H1 (cell line): ENCODE data around the gene TBC1D2B. TPM values are rescaled to one million over a fixed set of nuclear protein-coding genes. Genes with fewer than 3 reads are reported as not detected.
"Not testable (repeated sequence)": the region's sequence is repeated elsewhere in the genome, so short reads cannot be mapped to it uniquely, and the experiment has no call there.

Experiments used
- CTCF ChIA-PET: fragments of 300-600 bp; sonication (Branson Sonifier 250); formaldehyde crosslinking; loops from one replicate; lab custom pipeline; 2021; ENCODE audit not compliant: partially characterized antibody; lab: Charles Lee
- POLR2A ChIA-PET: fragments of 300-600 bp; sonication (Branson Sonifier 250); formaldehyde crosslinking; loops from one replicate; lab custom pipeline; 2021; ENCODE audit warnings: inconsistent platforms; ENCODE audit not compliant: partially characterized antibody; lab: Charles Lee
- DNase-seq, 2 experiments: peaks; one replicate each; pipeline versions ENCODE4 v3.0.0 to v3.0.0-alpha.2; 2010 to 2022; ENCODE audit warnings: low spot score in 2 of 2, low read depth in 1 of 2, mixed read lengths in 1 of 2
- FAIRE-seq: peaks from 2 replicates; lab custom pipeline; 2011; peaks lifted over from hg19 to GRCh38; lab: Jason Lieb, UNC
- H2AFZ ChIP-seq: 2 replicates; pipeline ENCODE4 v1.8.1; 2012; ENCODE audit warnings: low read length, inconsistent platforms
- H2AK5ac ChIP-seq: 2 replicates; pipeline ENCODE4 v1.6.1; 2013; ENCODE audit warnings: low read depth, low read length
- H2BK120ac ChIP-seq: replicated peaks from 2 replicates; pipeline ENCODE3; 2013; ENCODE audit warnings: low read depth, low read length, inconsistent platforms
- H2BK12ac ChIP-seq: 2 replicates; pipeline ENCODE4 v1.6.1; 2013; ENCODE audit warnings: low read depth, low read length
- H2BK15ac ChIP-seq: 2 replicates; pipeline ENCODE4 v1.6.1; 2013; ENCODE audit warnings: low read length
- H2BK20ac ChIP-seq: 2 replicates; pipeline ENCODE4 v1.6.1; 2013; ENCODE audit warnings: low read length
- H2BK5ac ChIP-seq: 2 replicates; pipeline ENCODE4 v1.6.1; 2013; ENCODE audit warnings: low read depth, low read length
- H3K14ac ChIP-seq: 2 replicates; pipeline ENCODE4 v1.6.1; 2013; ENCODE audit warnings: inconsistent platforms; ENCODE audit not compliant: insufficient read length
- H3K18ac ChIP-seq: 2 replicates; pipeline ENCODE4 v1.6.1; 2013; ENCODE audit warnings: low read length; ENCODE audit errors: extremely low read depth
- H3K23ac ChIP-seq: 2 replicates; pipeline ENCODE4 v1.6.1; 2013; ENCODE audit warnings: inconsistent platforms; ENCODE audit not compliant: insufficient read length
- H3K23me2 ChIP-seq: 2 replicates; pipeline ENCODE4 v1.6.1; 2013; ENCODE audit warnings: low read depth, low read length
- H3K27ac ChIP-seq: 2 replicates; pipeline ENCODE4 v1.6.1; 2011; ENCODE audit warnings: low read depth, low read length, inconsistent platforms
- H3K27me3 ChIP-seq, 4 experiments: replicated peaks in 1 of 4; 1 replicate in 1 of 4; 2 replicates in 3 of 4; pipeline versions ENCODE4 v1.6.1 to v1.8.1; 2011 to 2013; ENCODE audit warnings: low read length in 3 of 4, mild to moderate bottlenecking in 3 of 4, inconsistent platforms in 2 of 4, mixed read lengths in 2 of 4, moderate library complexity in 1 of 4; ENCODE audit not compliant: control insufficient read depth in 3 of 4, insufficient read depth in 3 of 4; ENCODE audit errors: extremely low read depth in 1 of 4
- H3K36me3 ChIP-seq, 4 experiments: 2 replicates each; pipeline versions ENCODE4 v1.6.1 to v1.8.1; 2011 to 2013; ENCODE audit warnings: mild to moderate bottlenecking in 4 of 4, low read length in 3 of 4, moderate library complexity in 2 of 4, control low read depth in 1 of 4, inconsistent platforms in 1 of 4; ENCODE audit not compliant: insufficient read depth in 4 of 4, control insufficient read depth in 2 of 4
- H3K4ac ChIP-seq: replicated peaks from 2 replicates; pipeline ENCODE3; 2013; ENCODE audit warnings: low read length, low read depth, mixed read lengths, inconsistent platforms; ENCODE audit not compliant: insufficient read length
- H3K4me1 ChIP-seq, 4 experiments: replicated peaks in 1 of 4; 1 replicate in 1 of 4; 2 replicates in 3 of 4; pipeline versions ENCODE4 v1.6.1 to v1.8.1; 2011 to 2013; ENCODE audit warnings: low read length in 3 of 4, inconsistent platforms in 2 of 4, mixed read lengths in 1 of 4; ENCODE audit not compliant: insufficient read depth in 4 of 4, control insufficient read depth in 3 of 4
- H3K4me2 ChIP-seq, 2 experiments: 2 replicates each; pipeline versions ENCODE4 v1.6.1 to v1.8.1; 2011 to 2013; ENCODE audit warnings: low read depth in 2 of 2, low read length in 2 of 2, control low read depth in 1 of 2, inconsistent platforms in 1 of 2, mild to moderate bottlenecking in 1 of 2; ENCODE audit not compliant: insufficient read depth in 1 of 2
- H3K4me3 ChIP-seq, 4 experiments: fragments of 200-600, 300-600 bp in 1 of 4; sonication (generic), shearing (Covaris generic), sonication (Bioruptor Twin) in 1 of 4; 2 replicates each; pipeline versions ENCODE4 v1.5.1 to v1.8.1; 2011 to 2016; ENCODE audit warnings: low read length in 4 of 4, low read depth in 3 of 4, control low read depth in 2 of 4, inconsistent platforms in 2 of 4, mild to moderate bottlenecking in 2 of 4, mixed read lengths in 1 of 4, moderate library complexity in 1 of 4; ENCODE audit not compliant: insufficient read depth in 2 of 4; ENCODE audit errors: extremely low read depth in 1 of 4
- H3K56ac ChIP-seq: replicated peaks from 2 replicates; pipeline ENCODE3; 2013; ENCODE audit warnings: low read depth, mild to moderate bottlenecking, mixed read lengths, low read length, inconsistent platforms; ENCODE audit not compliant: insufficient read length
- H3K79me1 ChIP-seq: 2 replicates; pipeline ENCODE4 v1.6.1; 2013; ENCODE audit warnings: low read depth, low read length, control low read depth
- H3K79me2 ChIP-seq, 2 experiments: 2 replicates each; pipeline versions ENCODE4 v1.6.1 to v1.8.1; 2012 to 2013; ENCODE audit warnings: low read length in 2 of 2, mild to moderate bottlenecking in 2 of 2, inconsistent platforms in 1 of 2; ENCODE audit not compliant: insufficient read depth in 2 of 2, control insufficient read depth in 1 of 2
- H3K9ac ChIP-seq, 4 experiments: replicated peaks in 1 of 4; 1 replicate in 1 of 4; 2 replicates in 3 of 4; pipeline versions ENCODE4 v1.6.1 to v1.8.1; 2011 to 2013; ENCODE audit warnings: low read depth in 3 of 4, low read length in 3 of 4, control low read depth in 2 of 4, mild to moderate bottlenecking in 2 of 4, moderate library complexity in 2 of 4, inconsistent platforms in 1 of 4; ENCODE audit errors: extremely low read depth in 1 of 4
- H3K9me3 ChIP-seq, 2 experiments: 2 replicates each; pipeline versions ENCODE4 v1.6.1 to v1.8.1; 2012 to 2013; ENCODE audit warnings: mild to moderate bottlenecking in 2 of 2, moderate library complexity in 2 of 2, control low read depth in 1 of 2, inconsistent platforms in 1 of 2, low read depth in 1 of 2, low read length in 1 of 2, mixed read lengths in 1 of 2; ENCODE audit not compliant: insufficient read depth in 2 of 2
- H4K20me1 ChIP-seq, 2 experiments: replicated peaks in 1 of 2; 2 replicates each; pipeline versions ENCODE3 to v1.8.1; 2011 to 2013; ENCODE audit warnings: inconsistent platforms in 2 of 2, low read length in 2 of 2, mild to moderate bottlenecking in 1 of 2; ENCODE audit not compliant: insufficient read depth in 2 of 2, control insufficient read depth in 1 of 2
- H4K5ac ChIP-seq: 2 replicates; pipeline ENCODE4 v1.6.1; 2013; ENCODE audit warnings: low read length, low read depth, mixed read lengths, inconsistent platforms; ENCODE audit not compliant: insufficient read length
- H4K8ac ChIP-seq: 2 replicates; pipeline ENCODE4 v1.8.0; 2013; ENCODE audit warnings: mild to moderate bottlenecking, moderate library complexity, low read length, inconsistent platforms; ENCODE audit not compliant: insufficient read depth; ENCODE audit errors: extremely low read depth
- H4K91ac ChIP-seq: replicated peaks from 2 replicates; pipeline ENCODE3; 2013; ENCODE audit warnings: low read length, mixed read lengths, inconsistent platforms; ENCODE audit not compliant: insufficient read length
- WGBS, 2 experiments: shearing (Covaris generic) in 1 of 2; methylation state at CpG; one replicate each; pipeline versions ENCODE4 v1.1.6 to v1.1.7; 2013 to 2015; ENCODE audit warnings: low lambda C conversion rate in 2 of 2, mixed read lengths in 2 of 2, inconsistent platforms in 1 of 2, low coverage in 1 of 2, missing lambda C conversion rate in 1 of 2; ENCODE audit not compliant: insufficient replicate concordance in 2 of 2, insufficient coverage in 1 of 2, insufficient read length in 1 of 2; ENCODE audit errors: extremely low coverage in 1 of 2, missing lambda C conversion rate in 1 of 2; 5-methylcytosine and 5-hydroxymethylcytosine counted together
- polyA plus RNA-seq, 7 experiments: library from polyadenylated mRNA; depleted of rRNA in 3 of 7; stranded (reverse) in 5 of 7; unstranded in 2 of 7; fragments of >200 nt in 5 of 7; fragments of 200-250 nt in 2 of 7; gene quantifications; 1 replicate in 5 of 7; 2 replicates in 1 of 7; 4 replicates in 1 of 7; pipeline versions ENCODE4 v1.2.1 to v1.2.3, GENCODE V29; 2011 to 2013; ENCODE audit warnings: missing spikeins in 2 of 7, mixed read lengths in 2 of 7
- total RNA-seq: library from RNA; stranded (reverse); fragmentation: NEBNext Ultra II Directional; extraction: Animal tissue kit (Norgen Biotek cat#: 25700); gene quantifications from 2 replicates; pipeline ENCODE4 v1.2.1, GENCODE V29; 2021

The TBC1D2B gene
- total and polyA plus RNA-seq, 2 of the 8 experiments (the other 6 are each of a cell fraction or from before 2014, with no cell fraction given) = 11.9 to 19.5 TPM

DNA sequence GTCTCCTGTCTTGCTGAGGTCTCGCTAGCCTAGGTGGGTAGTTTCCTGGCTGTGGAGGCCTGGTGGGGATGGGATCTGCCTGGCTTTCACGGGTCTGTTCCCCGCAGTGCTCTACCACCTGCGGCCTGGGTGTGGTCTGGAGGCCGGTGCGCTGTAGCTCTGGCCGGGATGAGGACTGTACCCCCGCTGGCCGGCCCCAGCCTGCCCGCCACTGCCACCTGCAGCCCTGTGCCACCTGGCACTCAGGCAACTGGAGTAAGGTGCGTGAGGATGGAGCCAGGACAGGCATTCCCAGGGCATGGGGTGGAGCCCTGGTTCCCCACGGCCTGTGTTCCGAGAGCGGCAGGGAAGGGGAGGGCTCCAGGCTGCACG, 89.8 kb downstream of the TBC1D2B start:
- not testable (repeated sequence) for H3K4me3 ChIP-seq

More for the DNA sequence above, 89.8 kb downstream of the TBC1D2B start:
- H3K27me3 ChIP-seq, H4K5ac ChIP-seq, H4K91ac ChIP-seq, H3K4ac ChIP-seq, H2BK5ac ChIP-seq, H3K36me3 ChIP-seq, H2BK12ac ChIP-seq, H2AK5ac ChIP-seq, H4K20me1 ChIP-seq, H3K4me2 ChIP-seq, H2AFZ ChIP-seq, H3K23me2 ChIP-seq, DNase-seq, H3K14ac ChIP-seq, H3K56ac ChIP-seq, H3K9ac ChIP-seq, H3K23ac ChIP-seq, H3K79me2 ChIP-seq, H3K79me1 ChIP-seq, H2BK20ac ChIP-seq, H3K9me3 ChIP-seq, H4K8ac ChIP-seq, H3K27ac ChIP-seq, H2BK15ac ChIP-seq, H2BK120ac ChIP-seq, FAIRE-seq, POLR2A ChIA-PET, H3K18ac ChIP-seq: not testable (repeated sequence)
- peaks cover 0 to 23% (median 14%) of the 10 kb centered on the region in 4 experiments; a peak in 6 of 7 replicates for H3K4me1 ChIP-seq
- CTCF ChIA-PET = interaction anchor here (0.6 to 5.6 kb wide), 10 partner anchors 9 to 214 kb away, joined by 3 to 37 read pairs (median 4); no protein-coding TSS in a partner anchor
- 76% methylated on average over 5 of the region's 15 CpGs; no CpG with 5 or more reads in 1 of the 2 experiments for WGBS, 2 experiments
